Panc1 (cell line): ENCODE data around the gene PROK1. TPM values are rescaled to one million over a fixed set of nuclear protein-coding genes. Genes with fewer than 3 reads are reported as not detected.

Experiments used
- ATAC-seq: fragments of 200-7000 bp; cut with Tn5 transposase; 2 replicates; pipeline ENCODE4 v1.9.1; 2020; ENCODE audit warnings: mild to moderate bottlenecking, moderate library complexity
- BruUV-seq: library from RNA; stranded (reverse); fragments of 400-500 nt; replicated peaks from 2 replicates; lab custom pipeline; 2021; lab: Mats Ljungman, UMichigan
- CTCF ChIA-PET: fragments of 300-600 bp; sonication (Branson Sonifier 250); formaldehyde crosslinking; loops from one replicate; lab custom pipeline; 2022; ENCODE audit warnings: antibody characterized with exemption; lab: Charles Lee
- POLR2A ChIA-PET: fragments of 300-600 bp; sonication (Branson Sonifier 250); formaldehyde crosslinking; loops from one replicate; lab custom pipeline; 2022; ENCODE audit warnings: antibody characterized with exemption; lab: Charles Lee
- DNase-seq: peaks from one replicate; pipeline ENCODE4 v3.0.0-alpha.2; 2010; ENCODE audit warnings: low read depth, low spot score
- H3K27ac ChIP-seq: 2 replicates; pipeline ENCODE4 v1.5.1; 2011; ENCODE audit warnings: mild to moderate bottlenecking, low read length, inconsistent platforms
- H3K27me3 ChIP-seq: fragments of 200-500 bp; sonication (Bioruptor generic); 2 replicates; pipeline ENCODE4 v1.6.0; 2014; ENCODE audit warnings: low read length, inconsistent platforms; ENCODE audit not compliant: control insufficient read depth, insufficient read depth
- H3K36me3 ChIP-seq: fragments of 200-500 bp; sonication (Bioruptor generic); 2 replicates; pipeline ENCODE4 v1.5.1; 2014; ENCODE audit warnings: inconsistent platforms, mild to moderate bottlenecking, low read length, moderate library complexity; ENCODE audit not compliant: control insufficient read depth, insufficient read depth
- H3K4me1 ChIP-seq: 2 replicates; pipeline ENCODE4 v1.5.1; 2011; ENCODE audit warnings: inconsistent platforms, mild to moderate bottlenecking, low read length, moderate library complexity; ENCODE audit not compliant: control insufficient read depth, insufficient read depth
- H3K4me3 ChIP-seq, 2 experiments: 2 replicates each; pipeline ENCODE4 v1.5.1; 2011 to 2012; ENCODE audit warnings: low read depth in 2 of 2, low read length in 2 of 2, mild to moderate bottlenecking in 2 of 2, inconsistent platforms in 1 of 2, moderate library complexity in 1 of 2
- H3K9me3 ChIP-seq: fragments of 200-500 bp; sonication (Bioruptor generic); 2 replicates; pipeline ENCODE4 v1.5.1; 2014; ENCODE audit warnings: low read depth, mild to moderate bottlenecking, inconsistent platforms, low read length, moderate library complexity; ENCODE audit not compliant: control insufficient read depth, insufficient read depth
- POLR2AphosphoS5 ChIP-seq: IDR thresholded peaks from 2 replicates; pipeline ENCODE4 v1.6.1; 2012; ENCODE audit warnings: mild to moderate bottlenecking, low read depth, low read length, moderate library complexity
- SIN3A ChIP-seq: IDR thresholded peaks from 2 replicates; pipeline ENCODE4 v1.6.1; 2012; ENCODE audit warnings: low read depth, mild to moderate bottlenecking, low read length, moderate library complexity, borderline replicate concordance; ENCODE audit not compliant: insufficient read depth
- TCF7L2 ChIP-seq: IDR thresholded peaks from 2 replicates; pipeline ENCODE4 v1.6.1; 2011; ENCODE audit warnings: mild to moderate bottlenecking, low read depth, low read length, inconsistent platforms
- in situ Hi-C: cut with HindIII; loops from 2 replicates; pipeline ENCODE4 v1.10.0; 2016; ENCODE audit warnings: low sequenced_read_pairs, low pct_unique_long_range_greater_than_20kb
- intact Hi-C: fragments of 100-400 bp; cut with micrococcal nuclease; formaldehyde crosslinking; loops from one replicate; pipeline ENCODE4 v1.10.0; 2022; ENCODE audit not compliant: unreplicated experiment
- total RNA-seq: library from RNA; stranded (reverse); gene quantifications from one replicate; pipeline ENCODE4 v1.2.1, GENCODE V29; 2021; ENCODE audit not compliant: unreplicated experiment
- TF ChIP-seq, protein P1 (sequence below), 2 experiments: IDR thresholded peaks; 2 replicates each; pipeline ENCODE4 v1.6.1; 2011 to 2012; ENCODE audit warnings: low read depth in 2 of 2, control low read depth in 1 of 2, low read length in 1 of 2, mild to moderate bottlenecking in 1 of 2, moderate library complexity in 1 of 2; ENCODE audit not compliant: insufficient read depth in 1 of 2
- TF ChIP-seq, protein P2 (sequence below): fragments of 450-650 bp; IDR thresholded peaks from 2 replicates; pipeline ENCODE4 v1.5.1; 2017; ENCODE audit warnings: mild to moderate bottlenecking

Gene PROK1
- total RNA-seq, 1 experiment from 2014 or later = not detected

DNA sequence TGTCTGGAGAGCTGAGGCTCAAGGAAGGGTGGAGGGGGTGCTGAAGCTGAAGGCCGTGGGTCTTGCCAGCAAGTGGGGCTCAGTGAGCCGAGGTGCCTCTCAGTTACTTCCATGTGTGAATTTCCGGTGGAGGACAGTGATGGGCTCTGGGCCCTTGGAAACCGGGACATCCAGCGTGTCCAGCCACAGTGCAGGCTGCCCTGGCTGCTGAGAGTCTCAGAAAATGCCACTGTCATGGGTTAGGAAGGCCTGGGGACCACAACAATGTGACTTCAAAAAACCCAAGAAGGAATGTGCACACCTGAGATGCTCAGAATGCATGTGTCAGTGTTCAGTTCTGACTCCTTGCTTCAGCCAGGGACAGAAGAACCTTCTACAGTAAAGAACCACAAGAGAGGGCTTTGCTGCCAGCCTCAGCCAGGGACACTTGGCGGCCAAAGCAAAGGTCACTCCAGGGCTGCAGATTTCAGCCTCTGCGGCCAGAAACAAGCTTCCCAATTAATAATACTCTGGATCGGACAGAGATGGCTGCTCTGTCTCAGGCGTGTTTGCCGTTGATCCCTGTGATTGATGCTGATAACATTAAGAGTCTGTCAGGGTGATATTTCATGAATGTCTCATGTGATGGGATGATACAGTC, 30.8 kb upstream of the PROK1 start:
- CTCF ChIA-PET = no interaction called here
- intact Hi-C loops = no loop called here
- no peaks in the 10 kb centered on the region for H3K4me1 ChIP-seq
- H3K27me3 ChIP-seq = no peaks in the 10 kb centered on the region
- no peak for TF ChIP-seq TCF7L2
- no peak for TF ChIP-seq POLR2AphosphoS5
- TF ChIP-seq, protein P1, sequence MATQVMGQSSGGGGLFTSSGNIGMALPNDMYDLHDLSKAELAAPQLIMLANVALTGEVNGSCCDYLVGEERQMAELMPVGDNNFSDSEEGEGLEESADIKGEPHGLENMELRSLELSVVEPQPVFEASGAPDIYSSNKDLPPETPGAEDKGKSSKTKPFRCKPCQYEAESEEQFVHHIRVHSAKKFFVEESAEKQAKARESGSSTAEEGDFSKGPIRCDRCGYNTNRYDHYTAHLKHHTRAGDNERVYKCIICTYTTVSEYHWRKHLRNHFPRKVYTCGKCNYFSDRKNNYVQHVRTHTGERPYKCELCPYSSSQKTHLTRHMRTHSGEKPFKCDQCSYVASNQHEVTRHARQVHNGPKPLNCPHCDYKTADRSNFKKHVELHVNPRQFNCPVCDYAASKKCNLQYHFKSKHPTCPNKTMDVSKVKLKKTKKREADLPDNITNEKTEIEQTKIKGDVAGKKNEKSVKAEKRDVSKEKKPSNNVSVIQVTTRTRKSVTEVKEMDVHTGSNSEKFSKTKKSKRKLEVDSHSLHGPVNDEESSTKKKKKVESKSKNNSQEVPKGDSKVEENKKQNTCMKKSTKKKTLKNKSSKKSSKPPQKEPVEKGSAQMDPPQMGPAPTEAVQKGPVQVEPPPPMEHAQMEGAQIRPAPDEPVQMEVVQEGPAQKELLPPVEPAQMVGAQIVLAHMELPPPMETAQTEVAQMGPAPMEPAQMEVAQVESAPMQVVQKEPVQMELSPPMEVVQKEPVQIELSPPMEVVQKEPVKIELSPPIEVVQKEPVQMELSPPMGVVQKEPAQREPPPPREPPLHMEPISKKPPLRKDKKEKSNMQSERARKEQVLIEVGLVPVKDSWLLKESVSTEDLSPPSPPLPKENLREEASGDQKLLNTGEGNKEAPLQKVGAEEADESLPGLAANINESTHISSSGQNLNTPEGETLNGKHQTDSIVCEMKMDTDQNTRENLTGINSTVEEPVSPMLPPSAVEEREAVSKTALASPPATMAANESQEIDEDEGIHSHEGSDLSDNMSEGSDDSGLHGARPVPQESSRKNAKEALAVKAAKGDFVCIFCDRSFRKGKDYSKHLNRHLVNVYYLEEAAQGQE (IDR thresholded peaks at IDR 0.05; ENCODE audit: insufficient read depth in 1 of 2, low read depth in 2 of 2, low read length in 1 of 2) = no peak
- TF ChIP-seq, protein P2, sequence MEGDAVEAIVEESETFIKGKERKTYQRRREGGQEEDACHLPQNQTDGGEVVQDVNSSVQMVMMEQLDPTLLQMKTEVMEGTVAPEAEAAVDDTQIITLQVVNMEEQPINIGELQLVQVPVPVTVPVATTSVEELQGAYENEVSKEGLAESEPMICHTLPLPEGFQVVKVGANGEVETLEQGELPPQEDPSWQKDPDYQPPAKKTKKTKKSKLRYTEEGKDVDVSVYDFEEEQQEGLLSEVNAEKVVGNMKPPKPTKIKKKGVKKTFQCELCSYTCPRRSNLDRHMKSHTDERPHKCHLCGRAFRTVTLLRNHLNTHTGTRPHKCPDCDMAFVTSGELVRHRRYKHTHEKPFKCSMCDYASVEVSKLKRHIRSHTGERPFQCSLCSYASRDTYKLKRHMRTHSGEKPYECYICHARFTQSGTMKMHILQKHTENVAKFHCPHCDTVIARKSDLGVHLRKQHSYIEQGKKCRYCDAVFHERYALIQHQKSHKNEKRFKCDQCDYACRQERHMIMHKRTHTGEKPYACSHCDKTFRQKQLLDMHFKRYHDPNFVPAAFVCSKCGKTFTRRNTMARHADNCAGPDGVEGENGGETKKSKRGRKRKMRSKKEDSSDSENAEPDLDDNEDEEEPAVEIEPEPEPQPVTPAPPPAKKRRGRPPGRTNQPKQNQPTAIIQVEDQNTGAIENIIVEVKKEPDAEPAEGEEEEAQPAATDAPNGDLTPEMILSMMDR = no peak
- no peak for TF ChIP-seq SIN3A
- H3K27ac ChIP-seq = no peak overlapping the region
- H3K4me3 ChIP-seq = no peak overlapping the region
- ATAC-seq = no peak
- no TSS peak for BruUV-seq
- no peak for DNase-seq
- H3K9me3 ChIP-seq = no peaks in the 10 kb centered on the region
- POLR2A ChIA-PET = interaction anchor here (0.6 kb wide), 1 partner anchor 234 kb away, joined by 3 read pairs; no protein-coding TSS in a partner anchor
- H3K36me3 ChIP-seq = no peaks in the 10 kb centered on the region
- in situ Hi-C loops = no loop called here

DNA sequence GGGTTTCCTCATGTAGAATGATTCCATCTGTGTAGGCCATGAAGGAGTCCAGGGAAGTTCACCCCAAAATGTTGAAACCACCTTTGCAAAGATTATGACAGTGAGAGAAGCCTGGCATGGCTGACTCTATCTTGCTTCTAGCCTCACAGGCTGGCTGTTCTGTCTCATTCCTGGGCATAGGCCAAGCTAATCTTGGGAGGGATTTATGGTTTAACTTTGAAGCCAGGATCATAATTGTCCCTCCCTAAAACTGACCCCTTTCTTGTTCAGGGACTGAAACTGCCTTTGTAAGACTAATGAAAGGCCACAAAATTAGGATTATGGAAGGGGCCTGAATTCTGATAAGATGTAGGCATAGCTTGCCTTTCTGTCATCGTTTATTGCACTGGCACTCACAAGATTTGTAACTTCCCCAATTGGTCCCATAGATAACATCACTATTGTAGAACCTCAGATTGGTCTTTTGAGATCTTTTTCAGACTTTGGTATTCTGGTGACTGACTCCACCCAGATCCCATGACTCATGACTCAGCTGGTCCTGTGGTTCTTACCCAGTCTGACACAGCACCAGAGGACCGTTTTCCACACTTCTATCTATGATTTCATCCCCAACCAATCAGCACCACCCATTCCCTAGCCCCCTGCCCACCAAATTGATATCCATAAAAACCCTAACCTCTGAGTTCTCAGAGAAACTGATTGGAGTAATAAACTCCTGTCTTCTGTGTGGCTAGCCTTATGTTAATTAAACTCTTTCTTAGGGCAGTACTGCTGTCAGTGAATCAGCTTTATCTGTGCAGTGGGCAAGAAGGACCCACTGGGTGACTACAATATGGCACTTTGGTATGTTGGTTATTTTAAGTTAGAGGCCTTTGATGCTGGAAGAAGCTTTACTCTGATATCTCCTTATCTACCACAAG, 29.8 kb upstream of the PROK1 start:
- H3K4me1 ChIP-seq = no peaks in the 10 kb centered on the region
- in situ Hi-C loops = no loop called here
- H3K27ac ChIP-seq = no peak overlapping the region
- H3K9me3 ChIP-seq = no peaks in the 10 kb centered on the region
- no peaks in the 10 kb centered on the region for H3K36me3 ChIP-seq
- H3K27me3 ChIP-seq = no peaks in the 10 kb centered on the region
- ChIA-PET POLR2A (interaction anchor here (0.6 kb wide), 1 partner anchor 235 kb away, joined by 3 read pairs; no protein-coding TSS in a partner anchor), CTCF (no interaction called here)
- no TSS peak for BruUV-seq
- no peak for TF ChIP-seq SIN3A
- no peak for DNase-seq
- no peak overlapping the region for H3K4me3 ChIP-seq
- no peak for ATAC-seq
- intact Hi-C loops = no loop called here
